HG02981 (cell line): ENCODE measurements around the gene SFMBT1.

Experiments
- ATAC-seq: cut with Tn5 transposase; IDR thresholded peaks from one replicate; pipeline ENCODE4 v1.9.1; 2021; ENCODE audit warnings: mild to moderate bottlenecking, moderate library complexity; ENCODE audit not compliant: unreplicated experiment

SFMBT1 gene

GRCh38 chr3:52857864-52858263, 188.0 kb downstream of the SFMBT1 start:
- ATAC-seq, result no peak

GRCh38 chr3:52857133-52857532, 188.7 kb downstream of the SFMBT1 start:
- no peak for ATAC-seq

GRCh38 chr3:52856666-52857065, 189.2 kb downstream of the SFMBT1 start:
- ATAC-seq, result no peak

GRCh38 chr3:52854013-52854412, 191.9 kb downstream of the SFMBT1 start:
- ATAC-seq, result no peak
